DMS 273 (cell line): Measurements from ENCODE around the gene RNF7.
A peak's percentile ranks its signal among the peaks of the same experiment; 100 is the strongest.
"Not testable (repeated sequence)": the region's sequence is repeated elsewhere in the genome, so short reads cannot be mapped to it uniquely, and the experiment has no call there.

Experiments
- DNase-seq: peaks from one replicate; lab custom pipeline; 2025; ENCODE audit not compliant: unreplicated experiment; lab: John Stamatoyannopoulos, UW

RNF7 gene

GRCh38 chr3:141777957-141778813 is 40.1 kb downstream of the RNF7 start:
- DNase-seq = no peak

- DNase-seq = no peak
Measured at GRCh38 chr3:141779667-141780066, 41.6 kb downstream of the RNF7 start.

- peak; percentile 54 for DNase-seq
Measured at GRCh38 chr3:141782386-141782932, 44.4 kb downstream of the RNF7 start.

GRCh38 chr3:141783632-141784031 is 45.5 kb downstream of the RNF7 start:
- no peak for DNase-seq

GRCh38 chr3:141784096-141784495 is 46.0 kb downstream of the RNF7 start:
- DNase-seq = no peak

- DNase-seq = no peak
Measured at GRCh38 chr3:141784531-141784930, 46.4 kb downstream of the RNF7 start.

- no peak for DNase-seq
Measured at GRCh38 chr3:141788149-141788548, 50.1 kb downstream of the RNF7 start.

GRCh38 chr3:141788750-141789149 is 50.7 kb downstream of the RNF7 start:
- not testable (repeated sequence) for DNase-seq

- DNase-seq = peak; percentile 35
Measured at GRCh38 chr3:141789281-141789680, 51.2 kb downstream of the RNF7 start.

GRCh38 chr3:141790171-141790570 is 52.1 kb downstream of the RNF7 start:
- DNase-seq = no peak

- DNase-seq = no peak
Measured at GRCh38 chr3:141792495-141792894, 54.4 kb downstream of the RNF7 start.

GRCh38 chr3:141793476-141794260 is 55.6 kb downstream of the RNF7 start:
- no peak for DNase-seq

GRCh38 chr3:141795276-141795675 is 57.2 kb downstream of the RNF7 start:
- DNase-seq = no peak

GRCh38 chr3:141795741-141796080 is 57.6 kb downstream of the RNF7 start:
- DNase-seq = no peak

GRCh38 chr3:141796081-141796888 is 58.2 kb downstream of the RNF7 start:
- DNase-seq = no peak
